Psoas muscle (tissue), 8 donors: ENCODE measurements around the gene CDK5RAP2. TPM values are rescaled to one million over a fixed set of nuclear protein-coding genes. Genes with fewer than 3 reads are reported as not detected.
A peak's percentile ranks its signal among the peaks of the same experiment; 100 is the strongest.

Experiments
- ATAC-seq, 4 donors: fragments of 200-7000 bp; cut with Tn5 transposase; one replicate each; pipeline ENCODE4 v1.9.1; 2020; ENCODE audit warnings: moderate library complexity in 3 of 4, mild to moderate bottlenecking in 2 of 4
- DNase-seq, 2 donors: peaks; one replicate each; pipeline ENCODE4 v3.0.0-alpha.2; 2020
- H3K27ac ChIP-seq: fragments of 200-600 bp; one replicate; pipeline ENCODE4 v1.8.0; 2022
- H3K27me3 ChIP-seq, 3 donors: fragments of 200-600 bp in 1 of 3; one replicate each; pipeline versions ENCODE4 v1.6.1 to v1.8.0; 2013 to 2022; ENCODE audit warnings: low read length in 2 of 3, mild to moderate bottlenecking in 2 of 3, moderate library complexity in 1 of 3; ENCODE audit not compliant: insufficient read depth in 3 of 3
- H3K36me3 ChIP-seq, 2 donors: fragments of 200-600 bp in 1 of 2; one replicate each; pipeline versions ENCODE4 v1.6.1 to v1.8.0; 2013 to 2022; ENCODE audit warnings: low read depth in 1 of 2, mild to moderate bottlenecking in 1 of 2, moderate library complexity in 1 of 2; ENCODE audit not compliant: insufficient read depth in 1 of 2
- H3K4me1 ChIP-seq: fragments of 200-600 bp; one replicate; pipeline ENCODE4 v1.8.0; 2022
- H3K4me3 ChIP-seq: fragments of 200-600 bp; one replicate; pipeline ENCODE4 v1.8.0; 2022; ENCODE audit warnings: mild to moderate bottlenecking
- H3K9me3 ChIP-seq: fragments of 200-600 bp; one replicate; pipeline ENCODE4 v1.8.0; 2022
- WGBS, 3 donors: extraction: QIAGEN DNeasy Blood & Tissue Kit; methylation state at CpG; one replicate each; pipeline versions ENCODE4 v1.1.6 to v1.1.7; 2013; 5-methylcytosine and 5-hydroxymethylcytosine counted together
- intact Hi-C, 2 donors: fragments of 100-400 bp; cut with DNase I; formaldehyde crosslinking; loops; one replicate each; pipeline versions ENCODE4 v1.11.0 to v1.14.2; 2022
- polyA plus RNA-seq, 3 donors: library from polyadenylated mRNA; stranded (reverse); fragments of 200-250 nt; gene quantifications; one replicate each; pipeline ENCODE4 v1.2.3, GENCODE V29; 2013
- total RNA-seq, 4 donors: library from RNA; stranded (reverse); fragmentation: NEBNext Ultra II Directional in 2 of 4; extraction: Animal tissue kit (Norgen Biotek cat#: 25700) in 2 of 4; gene quantifications; one replicate each; pipeline versions ENCODE4 v1.2.1 to v1.2.4, GENCODE V29; 2021 to 2023
- TF ChIP-seq, protein P1 (sequence below): fragments of 200-600 bp; IDR thresholded peaks from one replicate; pipeline ENCODE4 v1.8.0; 2022; ENCODE audit warnings: antibody characterized with exemption
- donor health status: healthy with polysubstance abuse.
- donor health status: DM: no; HTN: no; CAD: no; lungs with moderate emphysema.
- donor health status: Bipolar disorder and iron deficiency.
- donor health status: healthy.
- donor health status: DM: yes; HTN: yes; CAD: no.
- donor health status: DM: no; HTN: no; CAD: no.
- donor health status: DM: no; HTN: no; CAD: no.
- donor health status: DM: yes; HTN: yes; CAD: no.

Gene CDK5RAP2
- total and polyA plus RNA-seq, 7 donors, result 26.0 to 95.1 (median 60.3) TPM

DNA sequence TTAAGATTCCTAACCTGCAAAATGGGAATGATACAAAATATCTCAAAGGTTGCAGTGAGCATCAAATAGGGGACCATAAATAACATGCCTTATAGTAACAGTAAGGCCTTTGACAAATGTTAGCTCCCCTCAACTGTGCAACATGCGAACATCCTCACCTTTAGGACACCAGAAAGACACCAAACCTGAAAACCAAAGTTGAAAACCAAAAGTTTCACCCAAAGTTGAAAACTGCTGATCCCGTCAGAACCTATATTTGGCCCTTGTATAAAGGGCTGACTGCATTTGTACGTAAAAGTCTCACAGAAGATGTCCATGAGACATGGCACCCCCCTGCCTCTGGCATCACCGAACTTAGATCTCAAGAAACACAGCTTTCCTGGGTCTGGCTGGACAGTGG, 12.1 kb downstream of the CDK5RAP2 start:
- Histone ChIP-seq H3K4me1 (peaks cover 25% of the 10 kb centered on the region), H3K9me3 (no peaks in the 10 kb centered on the region), H3K36me3 (peaks cover 14 to 79% of the 10 kb centered on the region in 2 donors), H3K27me3 (no peaks in the 10 kb centered on the region), H3K27ac (no peak overlapping the region), H3K4me3 (no peak overlapping the region)
- DNase-seq (no peak), ATAC-seq (no peak)
- TF ChIP-seq, protein P1, sequence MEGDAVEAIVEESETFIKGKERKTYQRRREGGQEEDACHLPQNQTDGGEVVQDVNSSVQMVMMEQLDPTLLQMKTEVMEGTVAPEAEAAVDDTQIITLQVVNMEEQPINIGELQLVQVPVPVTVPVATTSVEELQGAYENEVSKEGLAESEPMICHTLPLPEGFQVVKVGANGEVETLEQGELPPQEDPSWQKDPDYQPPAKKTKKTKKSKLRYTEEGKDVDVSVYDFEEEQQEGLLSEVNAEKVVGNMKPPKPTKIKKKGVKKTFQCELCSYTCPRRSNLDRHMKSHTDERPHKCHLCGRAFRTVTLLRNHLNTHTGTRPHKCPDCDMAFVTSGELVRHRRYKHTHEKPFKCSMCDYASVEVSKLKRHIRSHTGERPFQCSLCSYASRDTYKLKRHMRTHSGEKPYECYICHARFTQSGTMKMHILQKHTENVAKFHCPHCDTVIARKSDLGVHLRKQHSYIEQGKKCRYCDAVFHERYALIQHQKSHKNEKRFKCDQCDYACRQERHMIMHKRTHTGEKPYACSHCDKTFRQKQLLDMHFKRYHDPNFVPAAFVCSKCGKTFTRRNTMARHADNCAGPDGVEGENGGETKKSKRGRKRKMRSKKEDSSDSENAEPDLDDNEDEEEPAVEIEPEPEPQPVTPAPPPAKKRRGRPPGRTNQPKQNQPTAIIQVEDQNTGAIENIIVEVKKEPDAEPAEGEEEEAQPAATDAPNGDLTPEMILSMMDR, result no peak
- WGBS, 3 donors, result 96 to 97% (median 96%) methylated on average over 4 of the region's 4 CpGs
- intact Hi-C loops, result no loop called here

- 90 to 95% (median 92%) methylated on average over 3 of the region's 3 CpGs for WGBS, 3 donors
- Histone ChIP-seq H3K4me3 (no peak overlapping the region), H3K9me3 (no peaks in the 10 kb centered on the region), H3K27me3 (no peaks in the 10 kb centered on the region), H3K4me1 (peaks cover 17% of the 10 kb centered on the region), H3K27ac (no peak overlapping the region), H3K36me3 (peaks cover 14 to 79% of the 10 kb centered on the region in 2 donors)
- DNase-seq (no peak), ATAC-seq (no peak)
- intact Hi-C loops, result no loop called here
- TF ChIP-seq, protein P1, result no peak
These were observed 12.9 kb downstream of the CDK5RAP2 start for GRCh38 chr9:120567081-120567480.

GRCh38 chr9:120564589-120564988, 15.4 kb downstream of the CDK5RAP2 start:
- intact Hi-C loops, result no loop called here
- no peaks in the 10 kb centered on the region for H3K27me3 ChIP-seq

DNA sequence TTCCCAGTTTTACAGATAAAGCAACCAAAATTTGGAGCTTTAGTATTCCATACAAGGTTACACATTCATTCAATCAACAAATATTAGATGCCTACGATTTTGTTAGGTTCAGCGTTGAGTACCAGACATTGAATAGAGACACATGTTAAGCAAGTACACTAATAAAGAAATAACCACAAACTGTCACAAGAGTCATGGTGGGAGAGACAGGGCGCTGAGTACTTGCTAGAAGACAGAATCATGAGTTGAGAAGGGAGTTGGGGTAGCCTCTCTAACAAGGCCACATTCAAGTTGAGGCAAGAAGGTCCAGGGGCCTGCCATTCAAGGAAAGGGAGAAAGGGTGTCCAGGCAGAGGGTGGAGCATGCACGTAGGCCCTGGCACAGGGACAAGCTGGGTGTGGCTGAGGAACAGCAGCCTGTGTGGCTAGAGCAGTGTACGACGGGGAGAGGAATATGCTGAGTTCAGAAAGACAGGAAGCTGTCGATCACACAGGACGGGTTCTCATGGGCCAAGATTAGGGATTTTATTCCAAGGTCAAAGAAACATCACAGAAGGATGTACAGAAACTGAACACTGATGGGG, 17.0 kb downstream of the CDK5RAP2 start:
- ATAC-seq, result peak; percentile 31 to 78 (median 54)
- DNase-seq, result peak; percentile 31 to 57
- H3K4me1 ChIP-seq, result peaks cover 16% of the 10 kb centered on the region
- no peak overlapping the region for H3K27ac ChIP-seq
- WGBS, 3 donors, result 55 to 72% (median 62%) methylated on average over 8 of the region's 8 CpGs
- TF ChIP-seq, protein P1, result no peak
- H3K4me3 ChIP-seq, result no peak overlapping the region
- peaks cover 2 to 58% of the 10 kb centered on the region in 2 donors for H3K36me3 ChIP-seq
- no peaks in the 10 kb centered on the region for H3K27me3 ChIP-seq
- no peaks in the 10 kb centered on the region for H3K9me3 ChIP-seq
- intact Hi-C loops, result no loop called here

More at GRCh38 chr9:120564589-120564988, 15.4 kb downstream of the CDK5RAP2 start:
- TF ChIP-seq, protein P1, result no peak
- Histone ChIP-seq H3K9me3 (no peaks in the 10 kb centered on the region), H3K36me3 (peaks cover 8 to 74% of the 10 kb centered on the region in 2 donors), H3K4me3 (no peak overlapping the region), H3K4me1 (peaks cover 6% of the 10 kb centered on the region), H3K27ac (no peak overlapping the region)
- ATAC-seq, result no peak
- no peak for DNase-seq
- WGBS, 3 donors, result 92 to 97% (median 96%) methylated on average over 3 of the region's 3 CpGs

DNA sequence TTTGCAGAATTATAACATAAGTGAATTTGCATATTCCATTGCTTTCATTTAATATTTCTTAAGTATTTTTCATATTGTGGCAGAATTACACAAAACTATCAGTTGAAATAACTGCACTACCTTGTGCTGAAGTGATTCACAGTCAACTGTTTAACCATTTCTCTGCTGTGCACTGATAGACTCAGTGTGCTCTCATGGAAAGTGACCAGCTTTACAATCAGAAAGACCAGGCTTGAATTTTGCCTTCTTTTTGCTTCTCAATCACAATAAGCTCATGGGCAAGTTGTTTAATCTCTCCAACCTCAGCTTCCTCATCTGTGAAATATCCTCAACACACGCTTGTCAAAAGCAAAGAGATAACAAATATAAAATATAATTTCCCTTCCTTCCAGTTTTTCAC, 18.3 kb downstream of the CDK5RAP2 start:
- no peak overlapping the region for H3K4me3 ChIP-seq
- 99 to 100% (median 100%) methylated on average over 1 of the region's 1 CpG for WGBS, 3 donors
- ATAC-seq (no peak), DNase-seq (no peak)
- H3K4me1 ChIP-seq, result peaks cover 16% of the 10 kb centered on the region
- TF ChIP-seq, protein P1, result no peak
- intact Hi-C loops, result no loop called here
- no peaks in the 10 kb centered on the region for H3K9me3 ChIP-seq
- no peaks in the 10 kb centered on the region for H3K27me3 ChIP-seq
- no peak overlapping the region for H3K27ac ChIP-seq
- H3K36me3 ChIP-seq, result peaks cover 0 to 45% of the 10 kb centered on the region in 2 donors
